GM12801 (cell line): ENCODE measurements around the gene SULT1A1.

Experiments
- TF ChIP-seq, protein P1 (sequence below): IDR thresholded peaks from one replicate; pipeline ENCODE4 v1.5.1; 2011; ENCODE audit warnings: control low read depth; ENCODE audit not compliant: insufficient read length; ENCODE audit errors: extremely low read depth

SULT1A1 gene

GRCh38 chr16:28607116-28607623 lies 2.7 kb downstream of the SULT1A1 start:
- TF ChIP-seq, protein P1, sequence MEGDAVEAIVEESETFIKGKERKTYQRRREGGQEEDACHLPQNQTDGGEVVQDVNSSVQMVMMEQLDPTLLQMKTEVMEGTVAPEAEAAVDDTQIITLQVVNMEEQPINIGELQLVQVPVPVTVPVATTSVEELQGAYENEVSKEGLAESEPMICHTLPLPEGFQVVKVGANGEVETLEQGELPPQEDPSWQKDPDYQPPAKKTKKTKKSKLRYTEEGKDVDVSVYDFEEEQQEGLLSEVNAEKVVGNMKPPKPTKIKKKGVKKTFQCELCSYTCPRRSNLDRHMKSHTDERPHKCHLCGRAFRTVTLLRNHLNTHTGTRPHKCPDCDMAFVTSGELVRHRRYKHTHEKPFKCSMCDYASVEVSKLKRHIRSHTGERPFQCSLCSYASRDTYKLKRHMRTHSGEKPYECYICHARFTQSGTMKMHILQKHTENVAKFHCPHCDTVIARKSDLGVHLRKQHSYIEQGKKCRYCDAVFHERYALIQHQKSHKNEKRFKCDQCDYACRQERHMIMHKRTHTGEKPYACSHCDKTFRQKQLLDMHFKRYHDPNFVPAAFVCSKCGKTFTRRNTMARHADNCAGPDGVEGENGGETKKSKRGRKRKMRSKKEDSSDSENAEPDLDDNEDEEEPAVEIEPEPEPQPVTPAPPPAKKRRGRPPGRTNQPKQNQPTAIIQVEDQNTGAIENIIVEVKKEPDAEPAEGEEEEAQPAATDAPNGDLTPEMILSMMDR, result no peak

DNA sequence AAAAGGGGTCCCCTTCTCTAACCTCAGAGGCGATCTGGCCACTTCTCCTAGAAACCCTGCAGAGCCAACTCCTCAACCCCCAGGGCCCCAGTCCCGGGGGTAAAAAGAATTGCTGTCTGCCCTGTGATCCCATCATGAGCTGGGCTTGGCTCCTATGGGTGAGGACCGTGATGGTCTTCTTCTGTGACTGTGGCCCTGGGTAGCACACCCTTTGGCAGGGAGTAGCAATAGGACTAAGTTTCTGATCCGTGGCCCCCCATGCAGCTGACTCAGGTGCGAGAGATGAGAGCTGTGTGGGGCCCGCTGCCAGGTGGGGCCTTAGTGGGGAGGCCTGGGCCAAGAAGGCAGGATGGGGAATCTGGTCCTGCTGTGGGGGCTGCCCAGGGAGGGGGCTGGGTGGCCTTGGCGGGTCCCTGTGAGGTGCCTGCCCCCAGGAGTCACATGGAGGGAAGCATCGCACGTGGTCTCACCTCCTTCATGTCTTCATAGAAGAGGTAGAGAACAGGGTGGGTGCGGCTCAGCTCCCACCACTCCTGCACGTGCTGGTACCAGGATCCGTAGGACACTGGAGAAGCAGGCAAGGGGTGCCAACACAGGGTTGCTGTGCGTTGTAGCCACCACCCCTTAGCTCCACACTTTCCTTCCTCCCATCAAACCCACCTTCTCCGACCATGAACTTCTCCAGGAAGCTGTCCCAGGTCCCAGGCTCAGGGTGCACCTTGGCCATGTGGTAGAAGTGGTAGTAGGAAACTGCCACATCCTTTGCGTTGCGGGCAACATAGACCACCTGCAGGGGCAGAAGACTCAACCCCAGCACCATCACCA lies 3.3 kb downstream of the SULT1A1 start:
- TF ChIP-seq, protein P1, result no peak

- TF ChIP-seq, protein P1, result no peak
These were observed 5.7 kb downstream of the SULT1A1 start for GRCh38 chr16:28604186-28604565.

DNA sequence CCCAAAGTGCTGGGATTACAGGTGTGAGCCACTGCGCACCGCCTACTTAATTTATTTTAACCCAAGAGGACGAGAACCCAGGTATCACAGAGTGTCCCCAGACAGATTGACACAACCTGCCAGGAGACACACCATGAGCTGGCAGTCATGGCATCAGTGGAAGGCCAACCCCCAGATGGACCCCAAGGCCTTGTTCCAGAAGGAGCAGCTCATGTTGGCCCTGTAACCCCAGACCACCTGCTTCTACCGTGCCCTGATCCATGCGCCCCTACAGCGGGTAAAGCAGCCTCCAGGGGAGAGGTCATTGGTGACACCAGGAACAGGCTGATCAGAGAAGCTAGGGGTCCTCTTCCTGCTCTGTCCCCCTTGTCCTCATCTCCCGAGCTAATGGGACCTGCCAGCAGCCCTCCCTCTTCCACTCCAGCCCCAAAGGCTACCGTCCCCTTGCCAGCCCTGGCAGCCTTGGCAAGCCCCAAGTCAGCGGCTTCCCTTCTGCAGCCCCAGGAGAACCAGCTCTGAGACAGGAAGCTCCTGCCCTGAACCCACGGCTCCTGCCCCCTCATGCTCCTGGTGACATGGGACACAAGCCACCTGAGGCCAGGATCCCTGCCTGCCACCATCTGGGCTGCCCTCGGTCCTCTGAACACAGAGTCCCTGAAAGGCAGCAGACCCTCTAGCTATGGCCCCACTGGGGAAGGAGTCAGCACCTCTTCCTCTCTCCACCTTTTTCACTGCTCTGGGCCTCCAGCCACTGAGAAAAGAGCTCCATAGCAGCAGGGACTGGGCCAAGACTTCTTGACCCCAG lies 6.3 kb downstream of the SULT1A1 start:
- TF ChIP-seq, protein P1, result no peak

DNA sequence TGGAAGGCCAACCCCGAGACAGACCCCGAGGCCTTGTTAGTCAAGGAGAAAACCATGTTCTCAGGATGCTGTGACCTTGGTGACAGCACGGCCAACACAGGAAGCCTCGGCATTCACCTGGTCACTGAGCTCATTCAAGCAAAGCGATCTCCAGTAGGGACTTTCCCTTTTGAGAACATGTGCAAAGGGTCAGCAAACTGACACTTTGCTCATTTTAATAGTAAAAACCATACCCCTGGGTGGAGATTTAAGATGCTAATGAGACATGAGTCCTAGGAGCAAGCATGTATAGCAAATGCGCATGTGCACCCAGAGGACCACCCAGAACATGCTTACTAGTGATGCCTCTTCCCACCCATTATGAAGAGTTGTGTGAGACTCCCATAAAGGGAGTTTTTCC lies 7.3 kb downstream of the SULT1A1 start:
- TF ChIP-seq, protein P1, result no peak

- TF ChIP-seq, protein P1, result no peak
These were observed 12.1 kb downstream of the SULT1A1 start for GRCh38 chr16:28597692-28598261.
